ENCODE measurements around the gene VPS35.

Gene VPS35

DNA sequence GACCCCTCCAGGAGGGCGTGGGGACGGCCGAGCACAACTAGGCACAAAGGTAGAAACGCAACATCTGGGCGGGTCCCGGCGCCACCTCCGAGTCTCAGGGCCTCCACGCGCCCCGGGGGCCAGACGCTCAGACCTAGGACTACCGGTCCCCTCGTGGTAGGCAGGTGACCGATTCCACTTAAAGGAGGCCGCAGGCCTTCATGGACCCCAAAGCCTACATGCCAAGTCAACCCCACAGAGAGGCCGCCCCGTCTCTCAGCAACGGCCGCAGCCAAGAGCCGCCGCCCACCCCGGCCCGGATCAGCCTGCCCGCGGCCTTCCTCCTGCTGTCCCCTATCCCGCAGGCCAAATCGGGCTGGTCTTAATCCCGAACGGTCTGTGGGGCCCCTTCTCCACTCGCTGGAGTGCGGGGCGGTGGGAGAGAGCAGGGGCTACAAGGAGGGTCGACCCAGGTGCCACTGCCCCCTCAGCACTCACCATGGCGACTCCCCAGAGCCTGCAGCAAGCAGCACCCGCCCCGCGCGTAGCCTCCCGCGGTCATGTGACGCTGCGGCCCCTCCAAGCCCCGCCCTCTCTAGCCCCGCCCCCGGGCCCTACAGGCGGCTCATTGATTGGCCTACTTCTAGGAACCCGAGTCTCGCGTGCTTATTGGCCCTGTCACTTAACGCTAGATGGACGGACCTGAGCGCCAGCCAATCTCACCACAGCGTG is at the start of gene VPS35:
Gene VPS35 (minus strand): TSS at position 525 of the 711 bp plus-strand sequence. CDS start 45 bp downstream, at position 480.
- DNase-seq, result peak; percentile 99

DNA sequence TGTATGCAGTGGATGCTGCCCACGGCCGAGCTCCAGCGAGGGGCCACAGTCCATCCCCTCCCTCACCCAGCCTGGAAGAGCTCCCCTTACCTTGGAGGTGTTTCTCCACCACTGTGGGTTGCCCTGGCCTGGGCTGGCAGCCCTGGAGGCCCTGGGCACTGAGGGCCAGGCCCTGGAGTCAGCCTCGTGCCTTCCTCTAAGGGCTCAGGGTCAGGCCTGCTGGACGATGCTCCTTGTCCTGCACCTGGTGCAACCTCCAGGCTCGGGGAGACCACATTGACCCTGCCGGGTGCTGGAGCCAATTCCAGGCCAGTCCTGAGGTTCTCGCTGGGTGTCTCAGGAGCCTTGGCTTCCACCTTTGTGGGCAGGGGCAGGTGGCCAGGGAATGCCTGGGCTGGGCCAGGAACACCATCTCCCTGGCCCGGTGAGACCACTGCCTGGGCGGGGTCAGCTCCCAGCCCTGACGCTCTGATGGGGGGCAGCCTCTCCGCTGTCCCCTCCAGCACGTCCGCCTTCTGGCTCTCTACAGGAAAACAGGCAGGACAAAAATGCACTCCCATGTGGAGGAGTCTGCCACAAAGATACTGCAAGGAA is 48.7 kb upstream of the VPS35 start:
- no peak for DNase-seq

DNA sequence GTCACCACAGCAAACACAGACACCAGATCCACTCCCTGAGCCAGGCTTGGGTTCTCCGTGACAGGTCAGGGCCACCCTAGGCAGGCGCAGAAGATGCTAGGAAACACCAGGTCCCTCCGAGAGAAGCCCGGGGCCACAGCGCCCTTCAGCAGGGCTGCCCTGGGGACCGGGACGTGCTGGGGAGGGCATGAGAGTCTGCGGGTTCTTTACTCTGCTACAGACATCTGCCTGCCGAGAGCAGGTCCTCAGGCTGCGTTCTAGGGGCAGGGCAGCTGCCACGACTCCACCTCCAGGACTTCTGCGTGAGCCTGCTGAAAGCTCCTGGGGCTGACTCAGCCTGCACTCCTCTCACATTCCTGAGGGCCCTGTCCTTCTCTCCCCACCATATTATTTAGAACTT is 47.7 kb upstream of the VPS35 start:
- DNase-seq, result no peak

DNA sequence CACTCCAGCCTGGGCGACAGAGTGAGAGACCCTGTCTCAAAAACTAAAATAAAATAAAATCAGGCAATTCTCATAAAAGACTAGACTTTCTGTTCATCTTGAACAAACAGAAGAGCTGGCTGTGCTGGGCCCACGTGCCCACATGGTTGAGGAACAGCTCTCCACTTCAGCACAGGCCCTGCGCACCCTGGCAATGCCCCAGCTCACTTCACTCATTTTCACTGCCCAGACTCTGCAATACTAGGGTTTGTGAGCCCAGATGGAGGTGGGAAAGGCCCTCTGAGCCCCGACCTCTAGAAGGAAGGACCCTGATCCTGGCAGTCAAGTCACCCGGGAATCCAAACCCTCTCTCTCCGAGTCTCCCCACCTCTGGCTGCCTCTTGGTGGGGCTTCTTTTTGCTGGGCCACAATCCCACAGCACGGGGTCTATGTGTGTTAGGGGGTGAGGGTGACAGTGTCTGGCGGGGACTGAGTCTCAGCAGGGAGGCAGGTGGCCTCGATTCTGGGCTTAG is 44.4 kb upstream of the VPS35 start:
- no peak for DNase-seq

DNA sequence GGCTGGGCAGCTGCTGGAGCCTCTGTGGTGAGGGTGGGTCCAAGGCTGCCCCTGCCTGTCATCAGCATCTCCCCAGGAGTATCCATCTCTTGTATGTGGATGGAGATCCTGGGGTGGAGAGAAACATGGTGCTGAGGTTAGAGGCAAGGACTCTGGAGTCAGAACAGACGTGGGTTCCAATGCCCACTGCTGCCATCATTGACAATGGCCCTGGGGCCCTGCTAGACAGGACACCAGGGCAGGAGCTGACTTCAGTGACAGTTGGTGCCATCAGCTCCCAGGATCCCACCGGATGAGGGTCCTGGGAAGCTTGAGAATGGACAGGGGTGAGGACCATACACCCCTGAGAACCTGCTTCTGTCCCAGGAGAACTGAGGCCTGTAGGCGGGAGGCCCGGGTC is 43.6 kb upstream of the VPS35 start:
- DNase-seq, result no peak

DNA sequence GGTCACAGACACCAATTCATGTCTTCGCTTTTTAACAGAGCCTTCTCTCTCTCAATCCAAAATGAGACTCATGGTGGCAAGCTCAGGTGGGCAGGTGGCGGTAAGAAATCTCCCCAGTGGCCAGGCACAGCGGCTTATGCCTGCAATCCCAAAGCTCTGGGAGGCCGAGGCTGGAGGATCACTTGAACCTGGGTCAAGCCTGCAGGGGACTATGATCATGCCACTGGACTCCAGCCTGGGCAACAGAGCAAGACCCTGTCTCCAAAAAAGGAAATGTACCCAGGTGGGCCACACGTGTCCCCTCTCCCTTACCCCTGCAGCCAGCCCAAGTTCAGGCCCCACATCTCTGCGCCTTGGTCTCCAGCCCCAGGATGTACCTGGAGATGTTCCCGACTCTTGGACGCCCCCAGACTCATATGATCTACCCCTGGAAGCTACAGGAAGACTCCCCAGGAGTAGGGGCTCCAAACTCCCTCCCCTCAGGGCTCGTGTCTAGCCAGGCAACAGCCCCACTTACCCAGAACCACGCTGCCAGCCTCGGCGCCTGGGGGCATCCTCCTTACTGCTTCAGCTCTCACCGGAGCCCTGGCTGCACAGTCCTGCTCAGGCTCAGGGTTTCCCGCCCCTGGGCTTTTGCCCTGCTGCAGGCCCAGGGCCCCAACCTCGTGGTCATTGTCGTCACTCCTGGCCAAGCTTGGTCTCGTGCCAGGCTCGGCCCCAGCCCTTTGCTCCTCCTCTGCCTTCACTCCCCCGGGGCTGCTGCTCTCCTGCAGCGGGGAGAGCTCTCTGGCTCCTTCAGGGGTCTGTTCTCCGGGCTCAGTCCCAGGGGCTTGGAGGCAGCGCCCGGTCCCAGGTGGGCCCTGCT is 42.9 kb upstream of the VPS35 start:
- no peak for DNase-seq

DNA sequence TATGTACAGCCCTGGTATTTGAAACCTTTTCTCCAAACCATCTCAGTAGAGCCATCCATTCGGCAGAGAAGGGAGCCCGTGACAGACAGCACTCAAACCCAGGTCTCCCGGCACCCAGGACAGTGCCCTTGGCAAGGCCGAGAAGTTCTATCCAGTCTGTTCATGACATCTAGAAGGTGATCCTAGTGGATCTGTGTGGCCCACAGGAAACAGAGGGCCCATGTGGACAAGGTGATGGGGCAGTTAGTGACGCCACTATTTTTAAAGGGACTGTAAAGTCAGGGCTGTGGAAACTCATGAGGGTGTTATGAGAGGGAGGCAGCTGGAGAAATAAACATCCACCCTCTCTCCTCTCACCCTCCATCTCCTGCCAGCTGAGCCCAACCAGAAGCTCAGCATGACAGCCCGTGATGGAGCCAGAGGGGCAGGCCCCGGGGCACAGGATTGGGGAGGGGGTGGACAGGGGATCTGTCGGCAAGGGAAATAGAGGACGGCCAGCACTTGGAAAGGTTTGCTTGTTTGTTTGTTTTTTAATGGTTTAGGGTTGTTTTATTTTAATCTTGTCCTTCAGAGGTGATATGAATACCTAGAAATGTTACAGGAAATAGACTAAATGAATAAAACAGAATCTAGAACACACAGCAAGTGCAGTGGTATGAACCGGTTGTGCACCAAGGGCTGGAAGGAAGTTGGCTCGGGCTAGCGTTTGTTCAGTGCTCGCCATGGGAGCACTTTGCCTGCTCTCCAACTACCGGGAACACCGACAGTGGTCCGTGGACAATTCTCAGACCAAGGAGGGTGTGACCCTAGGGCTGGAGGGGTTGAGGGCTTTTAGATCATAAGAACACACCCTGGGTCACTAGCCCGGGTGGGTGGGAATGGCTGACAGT is 42.1 kb upstream of the VPS35 start:
- no peak for DNase-seq

DNA sequence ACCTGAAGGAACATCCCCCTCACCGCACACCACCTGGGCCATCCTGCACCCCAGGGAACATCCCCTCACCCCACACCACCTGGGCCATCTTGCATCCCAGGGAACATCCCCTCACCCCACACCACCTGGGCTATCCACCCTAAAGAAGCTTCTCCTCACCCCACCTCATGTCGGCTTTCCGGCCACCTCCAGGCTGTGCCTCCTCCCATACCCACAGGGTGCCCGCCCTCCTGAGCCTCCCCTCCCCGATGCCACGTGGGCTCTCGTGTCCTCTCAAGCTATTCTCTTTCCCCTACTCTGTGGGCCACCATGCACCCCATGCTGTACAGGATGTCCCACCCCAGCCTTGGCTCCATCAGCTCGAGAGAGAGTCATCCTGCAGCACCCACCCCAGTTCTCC is 41.1 kb upstream of the VPS35 start:
- DNase-seq, result no peak

DNA sequence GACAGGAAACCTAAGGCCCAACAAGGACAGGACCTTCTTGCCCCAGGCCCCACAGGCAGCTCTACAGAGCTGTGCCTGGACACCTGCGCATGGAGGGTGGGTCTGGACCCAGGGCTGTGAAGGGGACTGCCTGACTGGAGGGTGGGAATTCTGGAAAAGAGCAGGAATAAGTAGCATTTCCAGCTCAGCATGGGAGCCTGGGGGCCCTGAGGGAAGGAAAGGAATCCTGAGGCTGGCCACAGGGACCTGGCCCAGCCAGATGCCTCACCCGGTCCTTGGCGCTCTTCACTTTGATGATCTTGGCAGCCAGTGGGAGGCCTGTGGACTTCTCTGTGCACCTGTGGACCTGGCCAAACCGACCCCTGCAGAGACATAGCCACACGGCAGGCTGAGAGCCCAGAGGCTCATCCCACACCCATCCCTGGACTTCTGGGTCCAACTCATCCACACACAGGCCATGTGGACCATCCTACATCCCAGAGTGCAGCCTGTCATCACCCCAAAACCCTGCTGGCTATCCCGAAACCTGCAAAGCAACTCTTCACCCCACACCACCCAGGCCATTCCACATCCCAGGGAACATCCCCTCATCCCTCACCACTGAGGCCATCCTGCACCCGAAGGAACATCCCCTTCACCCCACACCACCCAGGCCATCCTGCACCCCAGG is 40.5 kb upstream of the VPS35 start:
- DNase-seq, result no peak

DNA sequence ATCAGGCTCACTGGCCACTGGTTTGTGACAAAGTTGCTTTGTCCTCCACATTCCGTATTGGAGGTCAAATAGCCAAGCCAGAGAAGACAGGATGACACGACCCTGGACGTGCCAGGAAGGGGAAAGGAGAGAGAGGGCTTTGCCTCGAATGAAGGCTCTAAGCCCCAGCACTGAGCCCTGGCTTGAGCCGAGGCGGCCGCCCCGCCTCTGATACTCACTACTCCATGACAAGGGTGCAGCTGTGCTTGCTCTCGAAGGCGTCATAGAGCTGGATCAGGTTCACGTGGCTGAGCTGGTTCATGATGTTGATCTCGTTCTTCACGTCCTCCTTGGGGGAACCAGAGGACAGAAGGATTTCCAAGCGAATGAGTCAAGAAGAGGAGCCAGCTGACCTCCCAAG is 39.8 kb upstream of the VPS35 start:
- DNase-seq, result no peak

DNA sequence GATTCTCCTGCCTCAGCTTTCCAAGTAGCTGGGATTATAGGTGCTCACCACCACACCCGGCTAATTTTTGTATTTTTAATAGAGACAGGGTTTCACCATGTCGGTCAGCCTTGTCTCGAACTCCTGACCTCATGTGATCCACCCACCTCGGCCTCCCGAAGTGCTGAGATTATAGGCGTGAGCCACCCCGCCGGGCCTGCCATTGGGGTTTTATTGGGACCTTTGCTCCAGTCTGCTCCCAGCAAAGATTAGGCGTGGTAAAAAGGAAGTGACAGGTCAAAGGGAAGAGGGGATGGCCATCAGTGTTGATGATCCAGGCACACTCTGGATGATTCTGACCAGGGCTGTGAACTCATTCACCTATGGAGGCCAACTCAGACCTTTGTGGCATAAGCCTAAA is 38.7 kb upstream of the VPS35 start:
- DNase-seq, result no peak

DNA sequence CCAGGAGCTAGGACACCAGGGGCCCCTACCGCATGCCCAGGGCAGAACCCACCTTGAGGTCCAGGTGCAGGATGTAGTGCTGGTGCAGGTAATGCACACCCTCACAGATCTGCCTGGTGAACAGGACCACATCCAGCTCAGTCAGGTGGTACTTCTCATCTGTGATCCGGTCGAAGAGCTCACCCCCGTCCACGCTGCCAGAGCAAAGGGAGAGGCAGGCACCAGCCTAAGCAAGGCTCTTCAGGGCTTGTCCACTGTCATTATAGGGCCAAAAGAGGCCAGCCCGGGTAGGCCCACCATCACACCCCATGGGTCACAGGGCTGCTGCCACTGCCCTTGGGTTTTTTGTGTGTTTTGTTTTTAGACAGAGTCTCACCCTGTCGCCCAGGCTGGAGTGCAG is 38.2 kb upstream of the VPS35 start:
- no peak for DNase-seq

DNA sequence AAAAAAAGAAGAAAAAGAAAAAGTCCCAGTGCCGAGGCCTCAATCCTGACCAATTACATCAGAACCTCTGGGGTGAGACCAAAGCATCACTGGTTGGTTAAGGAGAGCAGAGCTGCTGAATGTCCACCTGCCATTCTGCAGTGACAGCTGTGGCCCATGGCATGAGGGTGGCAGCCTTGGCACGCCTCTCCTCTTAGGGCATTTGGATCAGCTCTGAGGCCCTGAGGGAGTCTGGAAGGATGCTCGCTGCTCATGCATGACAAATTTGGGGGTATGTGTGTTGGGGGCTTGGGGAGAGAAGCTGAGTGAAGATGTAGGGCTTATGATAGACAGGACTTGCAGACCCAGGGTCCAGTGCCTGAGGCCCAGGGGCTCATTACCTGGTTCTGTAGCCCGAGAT is 32.9 kb upstream of the VPS35 start:
- no peak for DNase-seq

DNA sequence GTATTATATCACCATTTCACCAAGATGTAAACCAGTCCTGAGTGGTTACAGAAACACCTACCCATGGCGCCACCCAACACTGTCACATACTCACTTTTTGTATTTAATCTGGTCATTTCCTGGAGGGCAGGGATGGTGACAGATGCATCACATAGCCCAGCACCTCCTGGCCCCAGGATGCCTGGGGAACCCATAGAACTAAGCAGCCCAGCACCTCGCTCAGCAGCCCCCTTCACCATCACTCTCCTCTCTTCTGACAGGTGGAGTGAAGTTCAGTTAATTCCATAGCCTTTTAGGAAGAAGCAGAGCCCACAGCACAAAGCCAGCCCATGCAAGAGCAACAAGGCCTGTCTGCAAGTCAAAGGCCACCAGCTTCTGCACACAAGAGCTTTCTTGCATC is 31.6 kb upstream of the VPS35 start:
- no peak for DNase-seq

DNA sequence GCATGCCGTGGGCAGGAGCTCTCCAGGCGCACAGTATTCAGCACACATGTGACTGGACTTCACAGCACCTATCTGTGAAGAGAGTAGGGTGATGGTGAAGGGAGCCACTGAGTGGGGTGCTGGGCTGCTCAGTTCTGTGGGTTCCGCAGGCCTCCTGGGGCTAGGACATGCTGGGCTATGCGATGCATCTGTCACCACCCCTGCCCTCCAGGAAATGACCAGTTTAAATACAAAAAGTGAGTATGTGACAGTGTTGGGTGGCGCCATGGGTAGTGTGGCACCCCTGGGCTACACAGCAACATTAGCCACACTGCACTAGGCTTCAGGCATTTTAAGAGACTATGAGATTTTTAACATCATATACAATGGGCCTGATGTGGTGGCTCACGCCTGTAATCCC is 30.6 kb upstream of the VPS35 start:
- no peak for DNase-seq

DNA sequence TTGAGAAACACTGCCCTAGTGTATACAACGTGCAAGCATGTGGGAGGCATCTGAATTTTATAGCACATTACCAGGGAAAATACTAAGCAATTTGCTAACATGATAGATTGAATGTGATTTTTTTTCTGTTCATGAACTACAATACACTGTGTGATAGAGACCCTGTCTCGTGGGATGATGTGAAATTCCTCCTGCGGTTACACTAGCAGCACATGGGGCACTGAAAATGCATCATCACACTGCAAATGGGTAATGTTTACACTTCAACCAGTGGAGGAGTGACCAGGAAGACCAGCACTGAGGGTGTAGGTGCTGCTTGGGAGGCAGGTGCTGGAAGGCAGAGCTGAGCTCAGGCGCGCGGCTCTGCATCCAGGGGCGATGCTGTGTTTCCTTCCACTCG is 29.2 kb upstream of the VPS35 start:
- no peak for DNase-seq

DNA sequence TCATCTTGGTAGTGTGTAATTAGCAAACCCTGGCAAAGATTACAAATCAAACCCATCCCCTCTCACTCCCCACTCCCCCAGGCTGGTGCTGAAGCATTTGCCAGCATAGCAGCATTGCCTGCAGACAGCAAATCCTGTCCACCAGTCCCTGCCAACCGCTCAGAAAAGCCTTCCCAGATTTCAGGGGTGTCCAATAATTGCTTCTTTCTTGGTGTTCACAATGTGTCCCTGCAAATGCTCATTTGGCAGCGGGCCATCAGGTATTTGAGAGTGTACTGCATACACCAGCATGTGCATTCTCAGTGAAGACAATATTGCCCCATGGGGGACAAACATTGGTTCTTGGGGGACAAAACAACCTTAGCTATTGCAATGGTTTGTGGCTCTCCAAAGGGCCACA is 28.7 kb upstream of the VPS35 start:
- DNase-seq, result no peak

DNA sequence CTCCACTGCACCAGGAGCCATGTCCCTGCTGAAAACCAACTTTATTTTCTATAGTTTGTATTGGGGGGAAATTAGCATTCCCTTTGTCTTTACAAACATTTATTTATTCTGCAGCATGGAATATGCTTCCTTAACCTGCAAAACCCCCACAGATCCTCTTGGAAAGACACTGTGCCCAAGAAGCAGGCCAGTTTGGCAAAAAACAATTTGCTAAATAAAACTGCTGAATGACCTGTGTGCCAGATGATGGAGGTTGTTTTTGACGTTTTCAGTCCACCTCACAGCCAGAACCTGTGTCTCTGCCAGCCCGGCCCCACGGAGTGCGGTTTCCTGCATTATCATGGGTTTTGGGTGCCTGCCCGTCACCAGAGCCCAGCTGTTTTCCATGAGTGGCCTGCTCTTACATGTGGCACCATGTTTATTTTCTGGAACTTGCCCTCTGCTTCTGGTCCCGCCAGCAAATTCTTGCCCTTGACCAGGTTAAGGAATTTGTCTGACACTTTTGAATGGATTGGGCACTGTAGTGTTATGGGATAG is 26.9 kb upstream of the VPS35 start:
- no peak for DNase-seq

DNA sequence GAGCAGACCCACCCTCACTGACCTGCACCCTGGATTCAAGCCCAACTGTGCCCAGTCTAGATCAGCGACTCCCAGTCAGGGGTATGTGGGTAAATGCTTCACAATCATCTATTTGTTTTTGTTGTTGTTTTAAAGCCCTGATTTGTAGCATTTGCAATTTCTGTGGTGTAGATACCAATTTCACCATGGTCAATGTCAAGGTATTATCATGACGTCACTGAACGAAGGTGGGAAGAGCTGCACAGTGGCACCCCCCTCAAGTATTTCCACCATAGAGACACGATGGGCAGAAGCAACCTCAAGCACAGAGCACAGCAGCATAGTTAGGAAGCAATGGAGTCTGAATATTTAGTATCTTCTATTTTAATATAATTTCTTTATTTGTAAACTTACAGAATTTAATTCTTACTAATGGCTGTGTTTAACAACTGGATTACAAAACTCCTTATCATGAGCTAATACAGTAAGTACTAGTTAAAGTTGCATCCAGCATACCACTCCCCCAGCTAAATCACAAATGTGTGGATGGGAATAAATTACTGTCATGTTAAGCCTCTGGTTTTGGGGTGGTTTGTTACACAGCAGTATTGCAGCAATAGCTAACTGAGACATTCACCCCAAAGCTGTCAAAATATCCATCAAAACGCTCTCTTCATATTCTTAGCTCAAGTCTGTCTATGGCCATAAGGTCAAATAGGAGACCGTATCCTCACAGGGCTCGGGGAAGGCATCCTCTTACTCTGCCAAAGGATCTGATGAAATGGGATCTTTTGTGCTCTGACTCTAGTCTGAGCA is 26.0 kb upstream of the VPS35 start:
- no peak for DNase-seq

DNA sequence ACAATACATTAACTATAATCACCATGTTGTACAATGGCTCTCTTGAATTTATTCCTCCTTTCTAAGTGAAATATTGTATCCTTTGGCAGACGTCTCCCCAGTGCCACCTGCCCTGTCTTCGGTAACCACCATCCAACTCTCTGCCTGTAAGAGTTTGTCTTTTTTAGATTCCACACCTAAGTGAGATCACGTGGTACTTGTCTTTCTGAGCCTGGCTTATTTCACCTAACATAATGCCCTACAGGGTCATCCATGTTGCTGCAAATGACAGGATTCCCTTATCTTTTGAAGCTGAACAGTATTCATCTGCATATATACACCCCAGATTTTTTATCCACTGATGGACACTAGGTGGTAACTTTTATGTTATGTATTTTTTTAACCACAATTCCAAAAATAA is 24.7 kb upstream of the VPS35 start:
- DNase-seq, result no peak

DNA sequence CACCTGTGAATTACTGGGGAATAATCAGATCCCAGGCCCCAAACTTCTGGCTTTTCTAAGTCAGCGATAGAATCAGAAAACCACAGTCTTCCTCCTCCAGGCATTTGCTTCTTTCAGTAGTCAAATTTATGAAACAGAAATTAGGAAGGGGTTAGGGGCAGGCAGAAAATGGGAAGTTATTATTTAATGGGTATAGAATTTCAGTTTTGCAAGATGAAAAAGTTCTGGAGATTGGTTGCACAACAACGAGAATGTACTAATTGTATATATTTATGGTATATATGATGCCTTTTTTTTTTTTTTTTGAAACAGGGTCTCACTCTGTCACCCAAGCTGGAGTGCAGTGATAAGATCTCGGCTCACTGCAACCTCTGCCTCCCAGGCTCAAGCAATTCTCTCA is 23.9 kb upstream of the VPS35 start:
- DNase-seq, result no peak

Data from hematopoietic multipotent progenitor cell treated with erythropoietin and hydrocortisone succinate and interleukin-3 and kit ligand, for 8 days (in vitro differentiated cells).